GM21367 (cell line): ENCODE results near the gene TBC1D14.

ENCODE experiments used
- ATAC-seq: cut with Tn5 transposase; IDR thresholded peaks from one replicate; pipeline ENCODE4 v1.9.1; 2021; ENCODE audit not compliant: unreplicated experiment

TBC1D14 gene

GRCh38 chr4:7017446-7018048 lies 107.9 kb downstream of the TBC1D14 start:
- ATAC-seq, result no peak

GRCh38 chr4:7018281-7018680 lies 108.7 kb downstream of the TBC1D14 start:
- ATAC-seq, result no peak

GRCh38 chr4:7019367-7019766 lies 109.7 kb downstream of the TBC1D14 start:
- no peak for ATAC-seq

- ATAC-seq, result no peak
Measured at GRCh38 chr4:7020290-7020689, 110.7 kb downstream of the TBC1D14 start.

- no peak for ATAC-seq
Measured at GRCh38 chr4:7020856-7021255, 111.2 kb downstream of the TBC1D14 start.

- no peak for ATAC-seq
Measured at GRCh38 chr4:7021355-7021754, 111.7 kb downstream of the TBC1D14 start.

GRCh38 chr4:7021930-7022664 lies 112.5 kb downstream of the TBC1D14 start:
- no peak for ATAC-seq

GRCh38 chr4:7023486-7023885 lies 113.9 kb downstream of the TBC1D14 start:
- no peak for ATAC-seq

- ATAC-seq, result no peak
Measured at GRCh38 chr4:7023901-7024300, 114.3 kb downstream of the TBC1D14 start.

GRCh38 chr4:7024336-7024890 lies 114.8 kb downstream of the TBC1D14 start:
- ATAC-seq, result no peak

GRCh38 chr4:7025040-7025602 lies 115.5 kb downstream of the TBC1D14 start:
- no peak for ATAC-seq

GRCh38 chr4:7026107-7026506 lies 116.5 kb downstream of the TBC1D14 start:
- ATAC-seq, result no peak

GRCh38 chr4:7027284-7027683 lies 117.7 kb downstream of the TBC1D14 start:
- ATAC-seq, result no peak

GRCh38 chr4:7027913-7028312 lies 118.3 kb downstream of the TBC1D14 start:
- ATAC-seq, result no peak

GRCh38 chr4:7029212-7029611 lies 119.6 kb downstream of the TBC1D14 start:
- ATAC-seq, result no peak

- ATAC-seq, result no peak
Measured at GRCh38 chr4:7029921-7030320, 120.3 kb downstream of the TBC1D14 start.

GRCh38 chr4:7030856-7031255 lies 121.2 kb downstream of the TBC1D14 start:
- no peak for ATAC-seq

- ATAC-seq, result no peak
Measured at GRCh38 chr4:7031558-7032449, 122.2 kb downstream of the TBC1D14 start.

GRCh38 chr4:7032596-7032995 lies 123.0 kb downstream of the TBC1D14 start:
- ATAC-seq, result no peak

GRCh38 chr4:7034262-7035081 lies 124.8 kb downstream of the TBC1D14 start:
- ATAC-seq, result no peak
